Body of pancreas (tissue), 4 donors: Measurements from ENCODE around the gene NFATC4.

Source experiments
- POLR2A ChIP-seq, 3 donors: fragments of 450-650 bp; IDR thresholded peaks; one replicate each; pipeline ENCODE4 v1.6.1; 2016; ENCODE audit warnings: antibody characterized with exemption in 3 of 3, mild to moderate bottlenecking in 2 of 3
- TF ChIP-seq, protein P1 (sequence below), 7 experiments: fragments of 450-650 bp in 4 of 7; fragments of 200-600 bp in 3 of 7; sonication (generic) in 3 of 7; IDR thresholded peaks; one replicate each; pipeline ENCODE4 v1.5.1; 2016 to 2019; ENCODE audit warnings: antibody characterized with exemption in 7 of 7

DNA sequence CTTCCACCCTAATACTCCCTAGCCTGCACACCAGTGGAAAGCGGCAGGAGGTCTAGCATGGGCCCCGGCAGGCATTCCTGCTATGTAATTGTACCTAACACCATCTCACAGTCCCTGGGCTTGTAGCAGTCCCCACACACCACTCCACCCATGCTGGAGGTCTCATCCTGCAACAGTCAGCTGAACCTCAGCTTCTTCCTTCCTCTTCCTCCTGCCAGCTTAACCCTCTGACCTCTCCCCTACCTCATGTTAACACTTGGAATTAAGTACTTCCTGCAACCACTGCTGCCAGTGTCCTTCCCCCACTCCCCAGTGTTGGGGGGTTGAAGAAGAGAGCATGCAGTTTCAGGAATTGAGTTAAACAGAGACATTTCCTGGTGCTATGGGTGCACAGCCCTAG, 40.7 kb upstream of the NFATC4 start:
- TF ChIP-seq, protein P1, sequence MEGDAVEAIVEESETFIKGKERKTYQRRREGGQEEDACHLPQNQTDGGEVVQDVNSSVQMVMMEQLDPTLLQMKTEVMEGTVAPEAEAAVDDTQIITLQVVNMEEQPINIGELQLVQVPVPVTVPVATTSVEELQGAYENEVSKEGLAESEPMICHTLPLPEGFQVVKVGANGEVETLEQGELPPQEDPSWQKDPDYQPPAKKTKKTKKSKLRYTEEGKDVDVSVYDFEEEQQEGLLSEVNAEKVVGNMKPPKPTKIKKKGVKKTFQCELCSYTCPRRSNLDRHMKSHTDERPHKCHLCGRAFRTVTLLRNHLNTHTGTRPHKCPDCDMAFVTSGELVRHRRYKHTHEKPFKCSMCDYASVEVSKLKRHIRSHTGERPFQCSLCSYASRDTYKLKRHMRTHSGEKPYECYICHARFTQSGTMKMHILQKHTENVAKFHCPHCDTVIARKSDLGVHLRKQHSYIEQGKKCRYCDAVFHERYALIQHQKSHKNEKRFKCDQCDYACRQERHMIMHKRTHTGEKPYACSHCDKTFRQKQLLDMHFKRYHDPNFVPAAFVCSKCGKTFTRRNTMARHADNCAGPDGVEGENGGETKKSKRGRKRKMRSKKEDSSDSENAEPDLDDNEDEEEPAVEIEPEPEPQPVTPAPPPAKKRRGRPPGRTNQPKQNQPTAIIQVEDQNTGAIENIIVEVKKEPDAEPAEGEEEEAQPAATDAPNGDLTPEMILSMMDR (IDR thresholded peaks at IDR 0.05) = no peak
- no peak for TF ChIP-seq POLR2A (IDR thresholded peaks at IDR 0.05)
